Measurements from ENCODE around the gene USP22.

DNA sequence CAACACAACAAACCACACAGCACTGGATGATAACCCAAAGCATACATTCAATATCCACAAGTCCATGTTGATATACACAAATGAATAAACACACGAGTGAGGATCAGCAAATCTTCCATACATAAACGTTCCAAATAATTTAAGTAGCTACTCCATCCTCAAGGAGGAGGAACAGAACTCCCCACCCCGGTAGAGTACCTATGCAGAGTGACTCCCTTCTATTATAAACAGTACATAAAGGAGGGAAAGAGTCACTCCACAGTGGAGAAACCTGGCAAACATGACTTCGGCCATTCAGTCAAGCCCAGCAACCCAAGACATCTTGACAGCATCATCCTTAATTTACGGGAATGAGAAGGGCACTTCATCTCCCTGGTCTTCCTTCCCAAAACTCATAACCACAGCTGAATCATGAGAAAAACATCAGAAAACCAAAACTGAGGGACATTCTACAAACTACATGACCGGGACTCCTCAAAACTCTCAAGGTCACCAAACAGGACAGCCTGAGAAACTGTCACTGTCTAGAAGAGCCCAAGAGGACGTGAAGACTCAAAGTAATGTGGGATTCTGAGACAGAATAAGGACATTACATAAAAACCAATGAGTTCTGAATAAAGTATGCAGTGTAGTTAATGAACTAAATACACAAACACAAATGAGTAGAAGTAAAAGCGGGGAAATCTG is 5.6 kb downstream of the USP22 start:
- TF ChIP-seq, protein P1, sequence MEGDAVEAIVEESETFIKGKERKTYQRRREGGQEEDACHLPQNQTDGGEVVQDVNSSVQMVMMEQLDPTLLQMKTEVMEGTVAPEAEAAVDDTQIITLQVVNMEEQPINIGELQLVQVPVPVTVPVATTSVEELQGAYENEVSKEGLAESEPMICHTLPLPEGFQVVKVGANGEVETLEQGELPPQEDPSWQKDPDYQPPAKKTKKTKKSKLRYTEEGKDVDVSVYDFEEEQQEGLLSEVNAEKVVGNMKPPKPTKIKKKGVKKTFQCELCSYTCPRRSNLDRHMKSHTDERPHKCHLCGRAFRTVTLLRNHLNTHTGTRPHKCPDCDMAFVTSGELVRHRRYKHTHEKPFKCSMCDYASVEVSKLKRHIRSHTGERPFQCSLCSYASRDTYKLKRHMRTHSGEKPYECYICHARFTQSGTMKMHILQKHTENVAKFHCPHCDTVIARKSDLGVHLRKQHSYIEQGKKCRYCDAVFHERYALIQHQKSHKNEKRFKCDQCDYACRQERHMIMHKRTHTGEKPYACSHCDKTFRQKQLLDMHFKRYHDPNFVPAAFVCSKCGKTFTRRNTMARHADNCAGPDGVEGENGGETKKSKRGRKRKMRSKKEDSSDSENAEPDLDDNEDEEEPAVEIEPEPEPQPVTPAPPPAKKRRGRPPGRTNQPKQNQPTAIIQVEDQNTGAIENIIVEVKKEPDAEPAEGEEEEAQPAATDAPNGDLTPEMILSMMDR (conservative IDR thresholded peaks at IDR 0.05), result no peak
- TF ChIP-seq ZFX (IDR thresholded peaks at IDR 0.05), result no peak

Data from C4-2B (cell line).